Heart right ventricle (tissue), 16 donors: ENCODE data around the gene GRID1. TPM values are rescaled to one million over a fixed set of nuclear protein-coding genes. Genes with fewer than 3 reads are reported as not detected.

Source experiments
- ATAC-seq, 8 donors: fragments of 200-7000 bp; cut with Tn5 transposase; one replicate each; pipeline ENCODE4 v1.9.1; 2020; ENCODE audit warnings: mild to moderate bottlenecking in 8 of 8, moderate library complexity in 8 of 8, moderate number of reproducible peaks in 1 of 8
- DNase-seq, 2 donors: peaks; one replicate each; pipeline ENCODE4 v3.0.0-alpha.2; 2020
- H3K27ac ChIP-seq, 10 donors: fragments of 200-600 bp; sonication (generic) in 2 of 10; one replicate each; pipeline versions ENCODE4 v1.5.0 to v1.8.0; 2020 to 2022; ENCODE audit warnings: mild to moderate bottlenecking in 3 of 10
- H3K27me3 ChIP-seq, 7 donors: fragments of 200-600 bp; one replicate each; pipeline ENCODE4 v1.8.0; 2021 to 2022; ENCODE audit warnings: mild to moderate bottlenecking in 2 of 7
- H3K36me3 ChIP-seq, 9 donors: fragments of 200-600 bp; sonication (generic) in 1 of 9; one replicate each; pipeline versions ENCODE4 v1.5.0 to v1.8.0; 2020 to 2022; ENCODE audit warnings: mild to moderate bottlenecking in 2 of 9
- H3K4me1 ChIP-seq, 9 donors: fragments of 200-600 bp; sonication (generic) in 1 of 9; one replicate each; pipeline versions ENCODE4 v1.5.0 to v1.8.0; 2020 to 2022; ENCODE audit warnings: mild to moderate bottlenecking in 4 of 9
- H3K4me3 ChIP-seq, 10 donors: fragments of 200-600 bp; sonication (generic) in 2 of 10; one replicate each; pipeline versions ENCODE4 v1.5.0 to v1.8.0; 2020 to 2022; ENCODE audit warnings: mild to moderate bottlenecking in 7 of 10, moderate library complexity in 2 of 10
- H3K9me3 ChIP-seq, 11 donors: fragments of 200-600 bp in 10 of 11; sonication (generic) in 2 of 11; one replicate each; pipeline versions ENCODE4 v1.5.0 to v1.8.0; 2013 to 2022; ENCODE audit warnings: mild to moderate bottlenecking in 2 of 11, control low read depth in 1 of 11, moderate library complexity in 1 of 11
- whole genome bisulfite sequencing, 2 donors: extraction: QIAGEN DNeasy Blood & Tissue Kit; methylation state at CpG; one replicate each; pipeline ENCODE4 v1.1.7; 2013; ENCODE audit warnings: inconsistent platforms in 1 of 2; 5-methylcytosine and 5-hydroxymethylcytosine counted together
- intact Hi-C, 10 donors: fragments of 100-400 bp; cut with DNase I; formaldehyde crosslinking; loops; one replicate each; pipeline versions ENCODE4 v1.11.1 to v1.14.2; 2022
- polyA plus RNA-seq, 2 donors: library from polyadenylated mRNA; stranded (reverse); fragments of 200-250 nt; gene quantifications; one replicate each; pipeline ENCODE4 v1.2.3, GENCODE V29; 2013
- total RNA-seq, 10 donors: library from RNA; stranded (reverse); fragmentation: NEBNext Ultra II Directional in 3 of 10; extraction: Animal tissue kit (Norgen Biotek cat#: 25700) in 3 of 10; gene quantifications; one replicate each; pipeline versions ENCODE4 v1.2.1 to v1.2.4, GENCODE V29; 2021 to 2023
- TF ChIP-seq, protein P1 (sequence below), 9 donors: fragments of 200-600 bp; sonication (generic) in 2 of 9; IDR thresholded peaks; one replicate each; pipeline versions ENCODE4 v1.5.0 to v1.8.0; 2021 to 2022; ENCODE audit warnings: antibody characterized with exemption in 9 of 9, mild to moderate bottlenecking in 5 of 9, moderate library complexity in 1 of 9
- donor health status: Arrhythmogenic right ventricular cardiomyopathy.
- donor health status: ischemic (EF 13 %, LVEDD 7.1; RV severe dilation, severe dysfunction).
- donor health status: healthy with polysubstance abuse.
- donor health status: DM: no; HTN: yes; CAD: no.
- donor health status: DM: no; HTN: no; CAD: no.
- donor health status: ischemic (EF 25% LVEDD 6.9; RV normal size, moderate dysfunction).
- donor health status: ischemic (EF 25% LVEDD 5.7; RV mildly dilated, moderate dysfunction).
- donor health status: healthy.
- donor health status: DM: yes; HTN: yes; CAD: no.
- donor health status: Ischemic cardiomyopathy.
- donor health status: ischemic (EF 35%, LVEDD 5.7; RV mildly dilated, moderate dysfunction).
- donor health status: nonischemic (EF 11% LVEDD 7.7; RV severe dilation, severe dysfunction).
- donor health status: DM: yes; HTN: yes; CAD: no.
- donor health status: PGD.
- donor health status: ischemic (EF 29% LVEDD 5.4; RV normal size, mild dysfunction).
- donor health status: nonischemic (EF 23%, LVEDD 6.1; RV moderate dilation, normal function).

GRID1 gene
- total and polyA plus RNA-seq, 12 donors = 0.44 to 3.4 (median 1.5) TPM

DNA sequence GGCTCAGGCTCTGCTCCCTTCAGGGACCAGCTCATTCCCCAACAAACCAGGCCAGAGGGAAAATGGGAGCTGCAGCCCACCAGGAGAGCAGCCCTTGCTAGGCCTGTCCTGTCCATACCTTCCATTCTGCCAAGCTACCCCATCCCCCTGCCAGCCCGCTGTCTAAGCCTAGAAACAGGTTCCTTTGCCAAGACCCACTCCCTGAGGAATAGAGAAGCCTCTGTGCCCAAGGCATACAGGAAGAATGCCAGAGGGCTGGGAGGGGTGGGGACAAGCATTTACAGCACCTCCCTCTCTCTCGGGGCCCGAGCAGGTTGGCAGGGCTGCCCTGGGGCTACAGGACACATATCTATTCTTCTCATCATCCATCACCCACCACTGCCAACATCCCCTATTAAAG is 178.3 kb downstream of the GRID1 start:
- intact Hi-C loops = no loop called here
- Histone ChIP-seq H3K9me3 (peaks cover 0 to 14% (median 0%) of the 10 kb centered on the region in 11 donors), H3K36me3 (no peaks in the 10 kb centered on the region), H3K27me3 (peaks cover 0 to 10% (median 0%) of the 10 kb centered on the region in 7 donors), H3K4me3 (no peak overlapping the region), H3K27ac (no peak overlapping the region), H3K4me1 (no peaks in the 10 kb centered on the region)
- WGBS, 2 donors = 67 to 69% methylated on average over 3 of the region's 3 CpGs
- no peak for ATAC-seq
- no peak for DNase-seq
- TF ChIP-seq, protein P1, sequence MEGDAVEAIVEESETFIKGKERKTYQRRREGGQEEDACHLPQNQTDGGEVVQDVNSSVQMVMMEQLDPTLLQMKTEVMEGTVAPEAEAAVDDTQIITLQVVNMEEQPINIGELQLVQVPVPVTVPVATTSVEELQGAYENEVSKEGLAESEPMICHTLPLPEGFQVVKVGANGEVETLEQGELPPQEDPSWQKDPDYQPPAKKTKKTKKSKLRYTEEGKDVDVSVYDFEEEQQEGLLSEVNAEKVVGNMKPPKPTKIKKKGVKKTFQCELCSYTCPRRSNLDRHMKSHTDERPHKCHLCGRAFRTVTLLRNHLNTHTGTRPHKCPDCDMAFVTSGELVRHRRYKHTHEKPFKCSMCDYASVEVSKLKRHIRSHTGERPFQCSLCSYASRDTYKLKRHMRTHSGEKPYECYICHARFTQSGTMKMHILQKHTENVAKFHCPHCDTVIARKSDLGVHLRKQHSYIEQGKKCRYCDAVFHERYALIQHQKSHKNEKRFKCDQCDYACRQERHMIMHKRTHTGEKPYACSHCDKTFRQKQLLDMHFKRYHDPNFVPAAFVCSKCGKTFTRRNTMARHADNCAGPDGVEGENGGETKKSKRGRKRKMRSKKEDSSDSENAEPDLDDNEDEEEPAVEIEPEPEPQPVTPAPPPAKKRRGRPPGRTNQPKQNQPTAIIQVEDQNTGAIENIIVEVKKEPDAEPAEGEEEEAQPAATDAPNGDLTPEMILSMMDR (IDR thresholded peaks at IDR 0.05) = no peak

DNA sequence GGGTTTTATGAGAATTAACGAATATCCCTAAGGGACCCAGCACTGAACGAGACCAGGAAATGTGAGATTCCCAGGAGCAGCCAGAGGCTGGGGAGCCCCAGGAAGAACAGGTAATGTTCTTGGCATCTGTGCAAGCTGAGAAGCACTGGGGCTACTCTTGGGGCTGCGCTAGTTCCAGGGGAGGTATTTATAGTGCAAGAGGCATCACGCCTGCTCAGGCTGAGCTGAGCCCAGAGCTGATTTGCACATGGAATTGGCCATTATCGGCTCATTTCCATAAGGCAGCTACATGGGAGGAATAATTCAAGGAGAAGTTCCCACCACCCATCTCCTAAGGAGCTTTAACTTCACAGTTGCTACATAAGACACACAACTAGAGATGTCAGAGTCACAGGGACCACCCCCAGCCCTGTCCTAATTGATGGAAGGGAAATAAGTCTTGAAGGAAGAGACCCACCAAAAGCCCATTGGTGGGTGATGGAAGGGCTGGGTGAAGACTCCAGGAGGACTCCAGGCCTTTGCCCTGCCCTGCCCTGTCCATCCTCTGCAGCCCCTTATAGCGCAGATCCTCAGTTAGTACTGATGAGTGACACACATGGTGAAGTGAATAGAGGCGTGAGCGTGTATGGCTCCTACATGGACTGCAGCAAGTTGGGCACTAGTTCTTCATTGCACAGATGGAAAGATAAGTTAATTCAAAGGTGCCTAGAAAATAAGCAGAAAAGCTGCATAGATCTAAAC is 178.9 kb downstream of the GRID1 start:
- TF ChIP-seq, protein P1 (IDR thresholded peaks at IDR 0.05) = no peak
- Histone ChIP-seq H3K4me3 (no peak overlapping the region), H3K27ac (no peak overlapping the region), H3K27me3 (peaks cover 0 to 10% (median 0%) of the 10 kb centered on the region in 7 donors), H3K4me1 (no peaks in the 10 kb centered on the region), H3K36me3 (no peaks in the 10 kb centered on the region), H3K9me3 (peaks cover 0 to 14% (median 0%) of the 10 kb centered on the region in 11 donors)
- intact Hi-C loops = no loop called here
- whole genome bisulfite sequencing, 2 donors = 87 to 88% methylated on average over 8 of the region's 8 CpGs
- no peak for DNase-seq
- no peak for ATAC-seq

DNA sequence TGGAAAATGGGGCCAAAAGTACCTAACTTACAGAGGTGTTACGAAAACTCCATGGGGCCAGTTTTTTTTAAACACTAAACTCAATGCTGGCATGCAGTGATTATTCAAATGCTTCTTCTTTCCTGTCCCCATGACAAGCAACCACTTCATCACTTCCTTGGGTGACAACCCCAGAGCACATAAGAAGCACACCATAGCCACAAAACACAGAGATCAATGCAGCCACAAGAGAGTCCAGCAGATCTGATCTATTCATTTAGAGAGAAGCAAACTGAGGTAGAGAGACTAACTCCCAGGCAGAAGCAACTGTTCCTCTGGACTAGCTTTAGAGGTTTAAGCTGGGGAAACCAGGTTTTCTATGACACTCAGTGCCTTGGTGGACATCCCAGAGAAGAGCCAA is 180.0 kb downstream of the GRID1 start:
- intact Hi-C loops = no loop called here
- Histone ChIP-seq H3K27me3 (peaks cover 0 to 10% (median 0%) of the 10 kb centered on the region in 7 donors), H3K9me3 (peaks cover 0 to 14% (median 0%) of the 10 kb centered on the region in 11 donors), H3K36me3 (no peaks in the 10 kb centered on the region), H3K27ac (no peak overlapping the region), H3K4me1 (no peaks in the 10 kb centered on the region), H3K4me3 (no peak overlapping the region)
- ATAC-seq (no peak), DNase-seq (no peak)
- TF ChIP-seq, protein P1 (IDR thresholded peaks at IDR 0.05) = no peak
- WGBS, 2 donors = 91 to 95% methylated on average over 1 of the region's 1 CpG

DNA sequence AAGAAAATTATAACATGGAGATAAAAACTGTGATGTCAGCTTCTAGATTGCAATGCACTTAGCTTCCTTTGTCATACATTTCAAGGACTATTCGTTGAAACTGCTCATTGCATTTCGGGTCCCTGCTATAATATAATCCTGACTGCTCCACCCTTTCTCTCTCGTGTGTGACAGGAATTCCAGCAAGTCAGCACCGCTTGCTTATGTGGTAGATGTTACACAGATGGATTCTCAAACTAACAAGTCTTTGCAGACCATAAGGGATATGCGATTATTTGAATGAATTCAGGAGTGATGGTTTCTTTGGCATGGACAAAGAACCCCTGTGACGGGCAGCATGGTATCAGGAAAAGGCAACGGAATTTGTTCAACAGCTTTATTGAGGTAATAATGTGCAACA is 184.0 kb downstream of the GRID1 start:
- no peak overlapping the region for H3K4me3 ChIP-seq
- no peaks in the 10 kb centered on the region for H3K36me3 ChIP-seq
- 74 to 76% methylated on average over 7 of the region's 7 CpGs for WGBS, 2 donors
- TF ChIP-seq, protein P1 (IDR thresholded peaks at IDR 0.05) = no peak
- peaks cover 0 to 7% (median 0%) of the 10 kb centered on the region in 7 donors for H3K27me3 ChIP-seq
- no peak overlapping the region for H3K27ac ChIP-seq
- peaks cover 0 to 14% (median 0%) of the 10 kb centered on the region in 11 donors for H3K9me3 ChIP-seq
- intact Hi-C loops = no loop called here
- ATAC-seq (no peak), DNase-seq (no peak)
- no peaks in the 10 kb centered on the region for H3K4me1 ChIP-seq
